RPMI7951 (cell line): ENCODE data around the gene LDHA. TPM values are rescaled to one million over a fixed set of nuclear protein-coding genes. Genes with fewer than 3 reads are reported as not detected.

Experiments
- total RNA-seq: library from RNA; depleted of rRNA; stranded (reverse); fragments of >200 nt; shearing (Covaris generic); gene quantifications from 2 replicates; pipeline ENCODE4 v1.2.3, GENCODE V29; 2014; rRNA removed

Gene LDHA
- total RNA-seq, 1 experiment from 2014 or later, result 1,664 TPM

Other genes starting within 250 kb of the LDHA start
- not detected in 2 replicates for gene MRGPRX4, start 221.7 kb upstream of the LDHA start, total RNA-seq
- gene SAA4, start 157.8 kb upstream of the LDHA start, total RNA-seq, result not detected in 2 replicates
- gene SAA2, start 145.9 kb upstream of the LDHA start, total RNA-seq, result 0.20 and 0.84 TPM in 2 replicates
- gene SAA1, start 128.3 kb upstream of the LDHA start, total RNA-seq, result not detected in 2 replicates
- 16.0 and 16.5 TPM in 2 replicates for gene HPS5, start 72.4 kb upstream of the LDHA start, total RNA-seq
- 53.6 and 74.5 TPM in 2 replicates for gene GTF2H1, start 72.0 kb upstream of the LDHA start, total RNA-seq
- 0.29 TPM in 1 of 2 replicates, not detected in the other for gene LDHC, start 17.8 kb downstream of the LDHA start, total RNA-seq
- not detected in 2 replicates for gene LDHAL6A, start 61.3 kb downstream of the LDHA start, total RNA-seq
- gene TSG101, start 132.4 kb downstream of the LDHA start, total RNA-seq, result 87.9 and 90.1 TPM in 2 replicates
- gene UEVLD, start 194.2 kb downstream of the LDHA start, total RNA-seq, result 26.4 and 27.9 TPM in 2 replicates
- gene MISFA, start 205.2 kb downstream of the LDHA start, total RNA-seq, result 0.60 TPM in 1 of 2 replicates, not detected in the other
- 10.7 and 11.7 TPM in 2 replicates for gene SPTY2D1, start 239.8 kb downstream of the LDHA start, total RNA-seq